Renal cortical epithelial cell (primary cell): Measurements from ENCODE around the gene CDCA4. TPM values are rescaled to one million over a fixed set of nuclear protein-coding genes. Genes with fewer than 3 reads are reported as not detected.

Experiments
- DNase-seq: peaks from one replicate; pipeline ENCODE4 v3.0.0-alpha.2; 2011; ENCODE audit warnings: low read depth
- total RNA-seq: library from RNA; depleted of rRNA; stranded (reverse); fragments of >200 nt; gene quantifications from 2 replicates; pipeline ENCODE4 v1.2.3, GENCODE V29; 2014

CDCA4 gene
- total RNA-seq, 1 donor from 2014 or later = 8.8 TPM

GRCh38 chr14:104989236-104989950, 31.5 kb downstream of the CDCA4 start:
- DNase-seq = no peak

DNA sequence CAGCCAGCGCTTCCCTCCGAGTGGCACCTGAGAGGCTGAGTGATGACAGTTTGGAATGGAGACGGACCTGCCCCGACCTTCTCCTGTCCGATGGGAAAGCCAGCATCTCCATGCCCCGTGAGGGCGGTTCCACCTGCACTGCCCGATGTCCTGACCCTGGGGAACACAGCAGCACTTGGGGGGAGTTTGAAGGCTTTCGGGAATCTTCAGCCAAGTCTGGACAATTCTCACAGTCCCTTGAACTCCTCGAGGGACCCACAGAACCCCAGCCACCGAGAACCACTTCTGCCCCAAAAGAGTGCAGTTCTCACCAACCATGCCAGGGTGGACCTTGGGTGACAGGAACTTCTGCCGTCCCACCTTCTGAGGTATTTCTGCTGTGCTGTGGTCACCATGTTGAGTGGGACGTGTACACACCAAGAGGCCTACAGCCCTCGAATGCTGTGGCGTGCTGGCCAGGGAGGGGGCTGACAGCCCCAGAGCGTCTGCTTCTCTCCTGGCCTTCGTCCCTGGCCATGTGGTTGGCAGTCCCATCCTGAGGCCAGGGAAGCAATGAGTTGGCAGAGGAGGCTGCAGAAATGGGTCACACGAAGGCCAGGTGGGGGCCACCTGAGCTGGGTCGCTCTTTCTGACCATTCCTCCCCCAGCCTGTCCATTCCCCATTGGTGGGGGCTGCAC, 34.3 kb downstream of the CDCA4 start:
- DNase-seq = no peak

- DNase-seq = peak; percentile 69
Observed at GRCh38 chr14:104985675-104986486, 35.0 kb downstream of the CDCA4 start, which contains the start of gene CLBA1. TSS of gene CLBA1 (plus strand) at chr14:104985788. CDS start at chr14:104986432, 644 bp downstream.

GRCh38 chr14:104984056-104984894, 36.6 kb downstream of the CDCA4 start:
- DNase-seq = no peak

GRCh38 chr14:104983231-104983721, 37.6 kb downstream of the CDCA4 start:
- no peak for DNase-seq

DNA sequence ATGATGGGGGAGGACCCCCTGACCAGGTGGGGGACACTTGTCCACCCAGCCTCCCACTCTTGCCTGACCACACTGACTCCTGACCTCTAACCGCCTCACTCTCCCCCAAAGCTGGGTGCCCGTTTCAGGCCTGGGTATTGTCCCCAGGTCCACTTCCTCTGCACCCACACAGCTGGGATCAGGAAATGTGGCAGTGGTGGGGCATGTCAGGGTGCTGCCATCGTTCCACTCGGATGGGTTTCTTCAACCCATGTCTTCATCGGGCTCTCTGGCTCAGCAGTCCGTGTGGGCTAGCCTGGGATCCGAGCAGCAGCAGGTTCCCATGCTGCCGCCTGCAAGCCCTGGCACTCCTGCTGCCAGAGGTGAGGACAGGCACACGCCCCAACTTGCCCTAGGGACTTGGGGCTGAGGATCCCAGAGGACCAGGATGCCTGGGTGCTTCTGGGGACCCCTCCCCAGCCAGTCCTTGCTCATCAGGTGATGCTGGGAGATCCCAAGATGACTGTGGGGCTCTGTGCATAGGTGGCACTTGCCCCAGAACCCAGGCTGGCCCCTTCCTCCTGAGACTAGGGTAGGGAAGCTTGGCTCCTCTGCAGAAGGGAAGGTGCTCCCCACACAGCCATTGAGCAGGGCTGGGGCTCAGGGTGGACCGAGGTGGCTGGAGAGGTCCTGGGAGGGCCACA, 38.2 kb downstream of the CDCA4 start:
- DNase-seq = no peak

DNA sequence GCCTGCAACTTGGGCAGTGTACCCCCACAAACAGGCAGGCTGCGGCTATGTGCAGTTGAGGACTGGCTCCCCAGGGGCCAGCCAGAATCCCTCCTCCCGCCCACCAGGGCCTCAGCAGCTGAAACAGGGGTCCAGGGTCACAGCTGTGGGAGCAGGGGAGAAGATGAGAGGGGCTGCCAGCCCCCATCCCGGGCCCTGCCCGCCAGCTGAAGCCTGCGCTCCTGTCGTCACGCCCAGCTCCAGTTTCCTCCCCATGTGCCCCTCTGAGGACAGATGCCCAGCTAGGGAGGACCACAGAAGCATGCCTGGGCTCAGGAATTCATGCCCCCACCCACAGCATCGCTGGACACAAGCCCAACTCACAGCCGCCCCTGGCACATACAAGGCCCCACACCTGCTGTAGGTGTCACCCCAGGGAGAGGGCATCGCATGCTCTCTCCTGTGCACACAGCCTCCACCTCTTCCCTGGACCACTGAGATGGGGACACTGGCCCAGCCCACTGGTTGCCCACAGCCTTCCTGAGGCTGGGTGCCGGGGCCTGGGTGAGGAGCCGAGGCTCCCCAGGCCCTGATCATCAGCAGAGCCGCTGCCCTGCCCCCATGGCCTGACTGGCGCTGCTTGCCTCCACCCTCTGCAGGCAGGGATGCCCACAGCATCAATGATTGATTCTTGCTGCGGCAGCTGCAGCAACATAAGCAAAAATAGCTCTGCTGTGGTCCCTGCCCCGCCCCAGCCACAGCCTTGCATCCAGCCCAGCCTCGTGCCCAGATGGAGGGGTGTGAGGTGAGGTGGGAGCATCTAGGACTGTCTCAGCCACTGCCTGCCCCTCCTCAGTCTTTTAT, 39.0 kb downstream of the CDCA4 start:
- DNase-seq = no peak

- no peak for DNase-seq
Observed at GRCh38 chr14:104980611-104981531, 40.0 kb downstream of the CDCA4 start.

GRCh38 chr14:104979758-104980610, 40.9 kb downstream of the CDCA4 start:
- DNase-seq = peak; percentile 74

DNA sequence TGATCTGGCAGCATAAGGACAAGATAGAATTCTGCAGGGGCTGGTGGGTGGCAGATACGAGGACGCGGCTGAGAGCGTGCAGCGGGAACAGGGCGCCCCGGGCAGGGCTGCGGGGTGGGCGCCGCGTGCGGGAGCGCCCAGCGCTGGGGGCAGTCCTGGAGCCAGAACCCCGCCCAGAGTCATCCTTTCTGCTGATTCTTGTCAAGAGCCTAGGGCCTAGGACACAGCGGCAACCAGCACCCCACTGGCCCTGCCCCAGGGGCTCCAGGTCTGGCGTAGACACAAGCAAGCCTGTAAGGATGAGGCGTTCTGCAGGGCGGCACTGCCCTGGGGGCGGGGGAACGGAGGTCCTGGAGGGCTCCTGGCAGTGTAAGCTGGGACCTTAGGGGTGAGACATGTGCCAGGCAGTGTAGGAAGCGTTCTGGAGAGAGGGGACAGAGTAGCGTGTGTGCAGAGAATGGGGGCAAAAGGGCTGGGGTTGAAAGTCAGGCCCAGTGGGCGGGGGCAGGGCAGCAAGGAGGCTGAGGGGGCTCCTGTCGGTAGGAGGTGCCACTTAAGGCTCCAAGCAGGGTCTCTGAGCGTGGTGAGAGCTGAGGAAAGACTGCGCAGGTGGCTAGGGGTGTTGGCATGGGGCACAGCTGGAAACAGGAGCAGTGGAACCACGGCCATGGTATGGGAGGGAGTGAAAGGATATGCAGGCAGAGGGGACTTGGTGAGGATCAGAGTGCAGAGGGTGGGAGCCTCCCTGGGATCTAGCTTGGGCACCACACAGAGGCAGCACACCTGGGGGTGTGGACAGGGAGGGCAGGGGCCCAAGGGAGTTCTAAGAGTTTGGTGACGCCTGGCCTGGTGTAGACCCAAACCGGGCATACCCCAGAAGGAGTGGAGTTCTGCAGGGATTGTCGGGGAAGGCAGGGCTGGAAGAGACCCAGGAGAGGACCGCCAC, 41.9 kb downstream of the CDCA4 start:
- DNase-seq = no peak

- DNase-seq = peak; percentile 46
Observed at GRCh38 chr14:104977681-104978653, 42.9 kb downstream of the CDCA4 start, which contains the start of gene AHNAK2. TSS of gene AHNAK2 (minus strand) at chr14:104978374. CDS start at chr14:104978237, 137 bp downstream.

DNA sequence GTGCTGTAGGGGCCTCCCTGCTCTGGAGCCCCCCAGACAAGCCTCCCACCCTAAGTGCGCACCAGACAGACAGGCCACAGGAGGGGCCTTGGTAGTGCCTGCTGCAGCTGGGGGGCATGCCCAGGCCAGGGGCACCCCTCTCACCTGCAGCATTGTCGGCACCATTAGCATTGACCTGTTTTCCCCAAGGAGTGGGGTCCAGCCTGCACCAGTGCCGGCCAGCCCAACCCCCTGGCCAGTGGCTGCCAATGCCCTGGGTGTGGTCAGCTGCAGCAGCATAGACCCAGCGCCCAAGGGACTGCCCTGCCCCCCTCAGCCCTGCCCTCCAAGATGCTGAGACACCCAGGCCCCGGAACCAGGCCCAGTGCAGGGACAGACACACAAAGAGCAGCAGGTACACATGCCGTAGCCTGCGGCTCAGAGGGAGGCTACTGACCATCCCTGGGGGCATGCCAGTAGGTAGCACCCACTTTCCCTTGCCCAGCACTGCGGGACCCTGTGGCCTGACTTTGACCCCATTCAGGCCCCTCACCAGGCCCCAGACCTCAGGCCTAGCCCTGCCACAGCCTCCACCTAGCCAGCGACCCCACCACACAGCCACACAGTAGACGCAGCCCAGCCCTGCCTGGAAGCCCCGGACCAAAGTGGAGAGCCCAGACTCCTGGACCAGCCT, 43.7 kb downstream of the CDCA4 start:
- no peak for DNase-seq

DNA sequence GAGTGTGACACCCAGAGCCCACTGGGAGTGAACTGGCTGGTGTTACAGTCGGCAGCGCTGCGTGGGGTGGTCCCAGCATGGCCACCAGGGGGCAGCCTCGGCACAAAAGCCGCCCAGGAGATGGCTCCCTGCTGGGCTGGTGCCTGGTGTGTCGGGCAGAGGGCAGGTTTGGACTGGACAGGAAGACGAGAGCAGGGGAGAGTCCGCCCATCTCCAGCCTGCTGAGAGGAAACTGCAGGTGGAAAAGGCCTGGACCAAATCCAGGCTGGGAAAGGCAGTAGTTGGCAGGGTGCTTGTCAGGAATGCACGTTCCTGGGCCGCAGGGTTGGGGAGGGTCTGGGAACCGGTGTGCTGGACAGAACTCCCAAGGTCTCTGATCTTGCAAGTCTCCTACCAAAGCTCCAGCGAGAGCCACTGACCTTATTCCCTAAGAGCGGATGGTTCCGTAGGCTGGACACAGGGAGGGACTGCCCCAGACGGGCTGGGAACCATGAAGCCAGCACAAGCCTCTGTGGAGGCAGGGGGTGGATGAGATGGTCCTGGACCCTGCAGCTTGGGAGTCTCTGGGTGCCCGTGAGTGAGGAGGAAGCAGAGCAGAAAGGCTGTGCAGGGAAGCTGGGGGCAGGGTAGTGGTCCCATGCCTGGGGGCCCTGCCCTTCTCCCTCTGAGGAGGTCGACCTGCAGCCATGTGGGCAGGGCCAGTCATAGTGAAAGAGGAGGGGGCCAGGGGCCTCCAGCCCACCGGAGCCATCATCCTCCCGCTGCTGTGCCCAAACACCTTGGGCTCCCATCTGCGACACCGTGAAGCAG, 44.5 kb downstream of the CDCA4 start:
- peak; percentile 67 for DNase-seq
